Choroid plexus epithelial cell (primary cell): ENCODE results near the gene CTPS2.
A peak's percentile ranks its signal among the peaks of the same experiment; 100 is the strongest.
"Not testable (repeated sequence)": the region's sequence is repeated elsewhere in the genome, so short reads cannot be mapped to it uniquely, and the experiment has no call there.

ENCODE experiments used
- DNase-seq: peaks from one replicate; pipeline ENCODE4 v3.0.0-alpha.2; 2010; ENCODE audit warnings: low read depth
- H3K4me3 ChIP-seq: 2 replicates; pipeline ENCODE4 v1.5.1; 2011; ENCODE audit warnings: low read depth, mild to moderate bottlenecking, control low read depth, low read length, moderate library complexity
- CTCF ChIP-seq: conservative IDR thresholded peaks from 2 replicates; pipeline ENCODE4 v1.5.1; 2011; ENCODE audit warnings: low read depth, mild to moderate bottlenecking, control low read depth, inconsistent platforms, low read length, moderate library complexity

CTPS2 gene

GRCh38 chrX:16743604-16744325, 31.3 kb upstream of the CTPS2 start:
- H3K4me3 ChIP-seq, result no peak overlapping the region
- TF ChIP-seq CTCF, result peak; percentile 41
- DNase-seq, result peak; percentile 74

GRCh38 chrX:16739574-16739973, 27.1 kb upstream of the CTPS2 start:
- TF ChIP-seq CTCF, result no peak
- H3K4me3 ChIP-seq, result no peak overlapping the region
- DNase-seq, result peak; percentile 54

GRCh38 chrX:16737024-16737423, 24.6 kb upstream of the CTPS2 start:
- no peak overlapping the region for H3K4me3 ChIP-seq
- no peak for DNase-seq
- no peak for TF ChIP-seq CTCF

GRCh38 chrX:16733013-16733412, 20.5 kb upstream of the CTPS2 start:
- no peak overlapping the region for H3K4me3 ChIP-seq

GRCh38 chrX:16730450-16730849, 18.0 kb upstream of the CTPS2 start:
- no peak overlapping the region for H3K4me3 ChIP-seq
- no peak for TF ChIP-seq CTCF
- no peak for DNase-seq

More at GRCh38 chrX:16733013-16733412, 20.5 kb upstream of the CTPS2 start:
- DNase-seq, result no peak
- TF ChIP-seq CTCF, result no peak

GRCh38 chrX:16727637-16728036, 15.2 kb upstream of the CTPS2 start:
- DNase-seq, result no peak
- no peak for TF ChIP-seq CTCF
- H3K4me3 ChIP-seq, result no peak overlapping the region

- not testable (repeated sequence) for DNase-seq, H3K4me3 ChIP-seq
Observed at GRCh38 chrX:16726347-16726988, 14.0 kb upstream of the CTPS2 start.
